ENCODE results near the gene MAN2B2.
"Not testable (repeated sequence)": the region's sequence is repeated elsewhere in the genome, so short reads cannot be mapped to it uniquely, and the experiment has no call there.

MAN2B2 gene

GRCh38 chr4:6640292-6641163, 65.5 kb downstream of the MAN2B2 start, which contains the start of gene MRFAP1:
Gene MRFAP1 (plus strand): TSS chr4:6640685. CDS start chr4:6640863, 178 bp downstream.
- in situ Hi-C loops (cut with MboI; ENCODE audit: low sequenced_read_pairs): no loop called here

DNA sequence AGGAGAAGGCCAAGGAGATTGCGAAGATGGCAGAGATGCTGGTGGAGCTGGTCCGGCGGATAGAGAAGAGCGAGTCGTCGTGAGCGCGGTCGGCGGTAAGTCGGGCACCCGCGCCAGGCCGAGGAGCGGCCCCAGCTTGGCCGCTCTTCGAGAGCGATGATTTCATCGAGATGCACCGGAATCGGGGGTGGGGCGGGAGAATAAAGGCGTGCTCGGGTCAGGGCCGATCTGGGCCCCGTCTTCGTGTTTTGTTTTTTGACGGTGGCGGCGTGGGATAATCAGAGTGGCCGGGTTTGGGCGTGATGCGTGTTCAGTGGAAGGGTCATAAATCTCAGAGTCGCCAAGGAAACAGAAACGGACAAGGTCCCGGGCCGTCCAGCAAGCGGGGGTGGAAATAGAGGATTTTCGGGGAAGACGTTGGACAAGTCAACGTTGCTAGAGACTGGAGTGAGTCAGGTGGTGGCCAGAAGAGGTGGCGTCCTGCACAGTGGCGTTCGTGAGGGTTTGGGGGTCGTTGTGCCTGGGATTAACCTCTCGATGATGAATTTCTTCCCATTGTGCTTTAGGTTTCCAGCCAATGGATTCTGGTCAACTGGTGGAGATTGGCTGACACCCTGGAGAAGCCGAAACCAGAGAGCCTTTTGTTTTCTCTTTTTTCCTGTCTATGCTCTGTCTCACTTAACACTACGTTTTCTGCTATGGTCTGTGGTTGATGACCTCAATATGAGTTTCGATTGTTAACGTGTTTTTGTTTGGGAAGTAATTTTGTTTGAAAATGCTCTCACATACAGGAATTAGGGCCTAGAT, 66.4 kb downstream of the MAN2B2 start:
- in situ Hi-C loops (cut with MboI; ENCODE audit: low sequenced_read_pairs): no loop called here

DNA sequence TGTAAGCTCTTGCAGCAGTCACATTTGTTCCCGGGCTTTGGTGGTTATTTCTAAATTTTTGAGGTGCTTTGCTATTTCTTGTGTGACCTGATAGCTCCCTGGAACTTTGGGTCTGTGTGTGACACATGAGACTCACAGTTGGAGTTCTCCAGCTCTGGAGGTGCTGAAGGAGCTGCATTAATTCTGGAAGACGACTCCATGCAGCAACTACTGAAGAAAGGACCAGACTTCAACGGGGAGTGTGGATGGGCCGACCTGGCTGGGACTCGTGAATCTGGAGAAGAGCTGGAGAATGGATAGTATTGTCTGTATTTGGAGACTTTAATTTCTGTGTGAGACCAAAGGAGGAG, 67.0 kb downstream of the MAN2B2 start:
- in situ Hi-C loops (cut with MboI; ENCODE audit: low sequenced_read_pairs): no loop called here

DNA sequence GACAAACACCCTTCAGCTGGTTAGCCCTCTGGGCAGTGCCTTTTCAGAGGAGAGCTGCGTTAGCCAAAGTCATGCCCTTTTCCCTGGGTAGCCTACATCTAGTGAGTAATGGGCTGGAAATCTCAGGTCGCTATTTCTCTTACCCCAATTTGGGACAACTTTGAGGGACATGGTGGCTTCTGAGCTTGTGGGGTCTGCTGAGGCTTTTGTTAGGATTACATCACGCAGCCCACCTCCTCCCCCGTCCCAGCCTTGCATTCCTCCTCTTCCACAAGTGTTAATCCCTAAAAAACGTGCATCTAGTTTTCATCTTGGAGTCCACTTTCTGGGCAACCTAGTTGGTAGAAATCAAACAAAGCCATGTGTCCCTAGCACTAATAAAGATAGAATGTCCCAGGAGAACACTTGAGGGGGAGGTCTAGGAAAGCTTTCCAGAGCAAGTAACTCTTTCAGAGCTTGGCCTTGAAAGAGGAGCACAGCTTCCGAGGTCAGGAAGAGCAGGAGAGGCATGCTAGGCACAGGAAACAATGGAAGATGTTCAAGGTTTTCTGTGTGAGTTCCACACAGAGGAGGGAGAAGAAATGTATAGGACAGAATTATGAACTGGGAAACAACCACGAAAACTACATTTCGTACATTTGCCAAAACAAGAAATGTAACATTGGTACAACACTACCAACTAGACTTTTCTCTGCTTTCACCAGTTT, 68.3 kb downstream of the MAN2B2 start:
- in situ Hi-C loops (cut with MboI; ENCODE audit: low sequenced_read_pairs): no loop called here

- in situ Hi-C loops (cut with MboI; ENCODE audit: low sequenced_read_pairs): no loop called here
Observed at GRCh38 chr4:6644792-6645530, 70.0 kb downstream of the MAN2B2 start.

GRCh38 chr4:6647169-6647568, 72.2 kb downstream of the MAN2B2 start:
- in situ Hi-C loops (cut with MboI; ENCODE audit: low sequenced_read_pairs): no loop called here

DNA sequence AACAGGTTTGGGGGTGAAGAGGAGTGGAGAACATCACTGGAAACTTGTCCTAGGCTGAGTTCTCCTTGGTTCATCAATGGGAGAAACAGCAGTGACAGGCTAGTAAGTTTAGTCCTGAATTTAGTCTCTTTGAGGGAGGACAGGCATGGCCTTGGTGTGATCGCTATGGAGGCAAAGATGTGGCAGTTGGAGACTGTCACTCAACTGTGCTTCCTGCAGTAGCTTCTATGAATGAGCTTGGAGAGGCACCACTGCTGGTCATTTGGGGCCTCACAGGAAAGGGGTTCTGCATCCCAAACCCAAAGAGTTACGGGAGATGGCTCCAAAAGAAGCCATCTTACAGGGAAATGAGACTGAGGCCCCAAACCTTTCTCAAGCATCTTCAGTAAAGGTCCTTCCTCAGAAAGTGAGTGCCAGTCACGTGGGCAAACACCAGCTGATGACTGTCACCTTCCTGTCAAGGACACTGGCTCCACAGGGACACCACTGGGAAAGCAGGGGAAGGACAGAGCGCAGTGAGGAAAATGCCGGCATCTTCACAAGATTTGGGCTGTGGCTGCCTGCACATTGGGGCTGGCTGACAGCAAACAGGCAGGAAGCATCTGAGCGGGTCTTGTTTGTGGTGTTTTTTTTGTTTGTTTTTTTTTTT, 72.7 kb downstream of the MAN2B2 start:
- in situ Hi-C loops (cut with MboI; ENCODE audit: low sequenced_read_pairs): no loop called here

DNA sequence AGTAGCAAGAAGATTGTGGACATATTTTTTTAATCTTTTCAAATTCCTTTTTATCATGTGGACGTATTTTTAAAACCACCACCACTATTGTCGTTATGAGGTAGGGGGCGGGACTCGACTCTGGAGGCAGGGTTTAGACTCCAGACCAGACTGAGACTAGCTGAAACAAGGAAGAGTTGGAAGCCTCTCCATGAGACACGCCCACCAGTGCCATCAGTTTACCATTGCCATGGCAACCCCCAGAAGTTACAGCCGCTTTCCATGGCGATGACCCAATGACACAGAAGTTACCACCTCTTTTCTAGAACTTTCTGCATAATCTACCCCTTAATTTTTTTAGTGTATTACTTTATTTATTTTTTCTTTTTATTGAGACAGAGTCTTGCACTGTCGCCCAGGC, 74.2 kb downstream of the MAN2B2 start:
- in situ Hi-C loops (cut with MboI; ENCODE audit: low sequenced_read_pairs): no loop called here

GRCh38 chr4:6654211-6654610, 79.2 kb downstream of the MAN2B2 start:
- in situ Hi-C loops (cut with MboI; ENCODE audit: low sequenced_read_pairs): not testable (repeated sequence)

GRCh38 chr4:6655291-6655690, 80.3 kb downstream of the MAN2B2 start:
- in situ Hi-C loops (cut with MboI; ENCODE audit: low sequenced_read_pairs): not testable (repeated sequence)

DNA sequence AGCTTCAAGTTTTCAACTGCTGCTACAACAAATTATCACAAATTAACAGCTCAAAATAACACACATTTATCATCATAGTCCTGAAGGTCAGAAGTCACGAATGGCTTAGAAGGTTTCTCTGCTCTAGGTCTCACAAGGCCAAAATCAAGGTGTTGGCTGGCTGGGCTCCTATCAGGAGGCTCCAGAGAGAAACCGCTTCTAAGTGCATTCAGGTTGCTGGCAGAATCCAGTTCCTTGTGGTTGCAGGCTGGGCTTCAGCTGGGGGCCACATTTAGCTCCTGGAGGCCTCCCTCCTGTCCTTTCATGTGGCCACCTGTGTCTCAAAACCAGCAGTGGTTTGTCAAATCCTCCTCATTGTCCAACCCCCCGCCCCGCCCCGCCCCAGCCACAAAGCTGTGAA, 80.9 kb downstream of the MAN2B2 start:
- in situ Hi-C loops (cut with MboI; ENCODE audit: low sequenced_read_pairs): no loop called here

DNA sequence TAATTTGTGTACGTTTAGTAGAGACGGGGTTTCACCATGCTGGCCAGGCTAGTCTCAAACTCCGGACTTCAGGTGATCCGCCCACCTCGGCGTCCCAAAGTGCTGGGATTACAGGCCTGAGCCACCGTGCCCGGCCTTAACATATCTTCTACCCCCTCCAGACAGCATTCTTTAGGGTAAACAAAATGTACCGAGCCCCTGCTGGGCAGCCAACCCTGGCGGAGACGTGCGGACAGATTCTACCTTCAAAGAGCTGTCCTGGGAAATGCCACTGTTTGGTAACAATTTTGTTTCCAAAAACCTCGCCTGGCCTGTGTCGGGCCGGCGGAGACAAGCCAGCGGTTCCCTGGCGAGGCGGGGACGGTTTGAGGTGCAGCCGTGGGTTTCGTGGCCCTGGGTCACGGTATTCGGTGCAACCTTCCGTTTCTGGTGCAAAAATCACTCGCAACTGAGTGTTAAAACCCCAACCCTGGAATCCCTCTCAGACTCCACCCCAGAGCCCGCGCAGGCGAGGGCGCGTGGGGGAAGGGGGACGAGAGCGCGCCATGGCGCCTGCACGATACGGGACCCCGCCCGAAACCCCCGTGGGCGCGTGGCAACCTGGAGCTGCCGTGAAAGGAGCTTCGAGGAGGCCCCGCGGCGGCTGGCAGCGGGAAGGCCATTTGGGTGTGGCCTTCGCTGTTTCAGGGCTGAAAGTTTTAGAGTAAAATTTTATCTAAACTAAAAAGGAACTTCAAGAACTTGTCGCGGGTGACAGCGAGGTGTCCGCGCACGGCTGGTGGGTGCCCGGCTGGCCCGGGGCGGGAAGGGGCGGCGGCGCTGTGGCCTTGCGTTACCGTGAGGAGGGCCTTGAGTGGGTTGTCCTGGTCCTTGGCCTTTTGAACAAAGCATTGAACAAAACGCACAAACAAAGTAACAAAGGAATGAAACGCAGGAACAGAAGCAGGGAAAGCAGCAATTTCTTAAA, 82.5 kb downstream of the MAN2B2 start:
- in situ Hi-C loops (cut with MboI; ENCODE audit: low sequenced_read_pairs): no loop called here

- in situ Hi-C loops (cut with MboI; ENCODE audit: low sequenced_read_pairs): no loop called here
Observed at GRCh38 chr4:6658209-6658595, 83.2 kb downstream of the MAN2B2 start.

DNA sequence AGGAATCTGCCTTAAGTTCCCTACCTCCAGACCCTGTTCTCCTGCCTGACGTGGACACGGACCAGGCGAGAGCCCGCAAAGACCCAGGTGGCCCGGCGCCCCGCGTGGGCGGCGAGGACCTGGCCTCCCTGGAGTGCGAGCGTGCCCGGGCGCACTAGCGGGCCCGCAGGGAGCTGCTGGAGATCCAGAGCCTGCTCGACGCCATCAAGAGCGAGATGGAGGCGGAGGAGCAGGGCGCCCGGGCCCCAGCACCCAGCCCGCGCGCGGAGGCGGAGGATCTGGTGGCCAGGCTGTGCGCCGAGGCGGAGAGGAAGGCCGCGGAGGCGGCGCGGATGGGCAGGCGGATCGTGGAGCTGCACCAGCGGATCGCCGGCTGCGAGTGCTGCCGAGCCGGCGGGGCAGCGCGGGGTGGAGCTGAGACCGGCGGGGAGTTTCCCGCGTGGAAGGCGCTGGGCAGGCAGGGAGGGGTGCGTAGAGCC, 83.6 kb downstream of the MAN2B2 start:
- in situ Hi-C loops (cut with MboI; ENCODE audit: low sequenced_read_pairs): no loop called here

DNA sequence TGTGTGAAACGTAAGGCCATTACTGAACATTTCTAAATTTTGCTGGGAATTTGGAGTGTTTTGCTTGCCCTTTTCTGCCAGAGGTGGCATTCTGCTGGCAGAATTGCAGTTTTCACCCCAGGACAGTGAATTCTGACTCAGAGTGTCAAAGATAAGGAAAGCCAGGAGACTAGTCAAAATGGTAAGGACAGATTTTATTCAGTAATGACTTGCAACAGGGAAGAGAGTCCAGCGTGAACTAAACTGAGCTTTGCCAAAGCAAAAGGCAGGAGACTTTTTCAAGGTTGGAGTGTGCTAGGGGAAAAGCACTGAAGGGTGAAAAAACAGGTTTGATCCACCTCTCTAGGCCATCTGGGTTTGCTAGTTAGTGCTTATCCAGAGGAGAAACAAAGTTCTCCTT, 84.9 kb downstream of the MAN2B2 start:
- in situ Hi-C loops (cut with MboI; ENCODE audit: low sequenced_read_pairs): no loop called here

DNA sequence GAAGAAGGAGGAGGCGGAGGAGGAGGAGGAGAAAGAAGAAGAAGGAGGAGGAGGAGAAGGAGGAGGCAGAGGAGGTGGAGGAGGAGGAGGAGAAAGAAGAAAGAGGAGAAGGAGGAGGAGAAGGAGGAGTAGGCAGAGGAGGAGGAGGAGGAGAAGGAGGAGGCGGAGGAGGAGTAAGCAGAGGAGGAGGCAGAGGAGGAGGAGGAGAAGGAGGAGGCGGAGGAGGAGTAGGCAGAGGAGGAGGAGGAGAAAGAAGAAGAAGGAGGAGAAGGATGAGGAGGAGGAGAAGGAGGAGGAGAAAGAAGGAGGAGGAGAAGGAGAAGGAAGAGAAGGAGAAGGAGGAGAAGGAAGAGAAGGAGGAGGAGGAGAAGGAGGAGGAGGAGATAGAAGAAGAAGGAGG, 85.4 kb downstream of the MAN2B2 start:
- in situ Hi-C loops (cut with MboI; ENCODE audit: low sequenced_read_pairs): no loop called here

DNA sequence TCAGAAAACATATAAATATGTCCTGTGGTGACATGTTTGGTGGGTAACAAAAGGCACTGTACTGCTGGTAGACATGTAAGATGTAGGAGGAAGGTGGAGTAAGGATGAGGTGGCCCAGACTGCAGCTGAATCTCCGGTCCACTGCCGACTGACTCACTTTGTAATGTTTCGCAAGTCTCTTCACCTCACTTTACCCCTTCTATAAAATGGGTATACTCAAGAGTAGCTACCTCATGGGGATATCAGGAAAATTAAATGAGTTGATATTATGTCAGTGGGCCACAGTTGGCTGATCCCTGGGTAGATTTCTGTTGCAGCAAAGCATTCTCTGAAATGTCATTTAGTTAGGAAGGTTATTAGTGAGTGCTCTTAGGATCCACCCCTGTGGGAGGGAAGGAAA, 87.6 kb downstream of the MAN2B2 start:
- in situ Hi-C loops (cut with MboI; ENCODE audit: low sequenced_read_pairs): no loop called here

DNA sequence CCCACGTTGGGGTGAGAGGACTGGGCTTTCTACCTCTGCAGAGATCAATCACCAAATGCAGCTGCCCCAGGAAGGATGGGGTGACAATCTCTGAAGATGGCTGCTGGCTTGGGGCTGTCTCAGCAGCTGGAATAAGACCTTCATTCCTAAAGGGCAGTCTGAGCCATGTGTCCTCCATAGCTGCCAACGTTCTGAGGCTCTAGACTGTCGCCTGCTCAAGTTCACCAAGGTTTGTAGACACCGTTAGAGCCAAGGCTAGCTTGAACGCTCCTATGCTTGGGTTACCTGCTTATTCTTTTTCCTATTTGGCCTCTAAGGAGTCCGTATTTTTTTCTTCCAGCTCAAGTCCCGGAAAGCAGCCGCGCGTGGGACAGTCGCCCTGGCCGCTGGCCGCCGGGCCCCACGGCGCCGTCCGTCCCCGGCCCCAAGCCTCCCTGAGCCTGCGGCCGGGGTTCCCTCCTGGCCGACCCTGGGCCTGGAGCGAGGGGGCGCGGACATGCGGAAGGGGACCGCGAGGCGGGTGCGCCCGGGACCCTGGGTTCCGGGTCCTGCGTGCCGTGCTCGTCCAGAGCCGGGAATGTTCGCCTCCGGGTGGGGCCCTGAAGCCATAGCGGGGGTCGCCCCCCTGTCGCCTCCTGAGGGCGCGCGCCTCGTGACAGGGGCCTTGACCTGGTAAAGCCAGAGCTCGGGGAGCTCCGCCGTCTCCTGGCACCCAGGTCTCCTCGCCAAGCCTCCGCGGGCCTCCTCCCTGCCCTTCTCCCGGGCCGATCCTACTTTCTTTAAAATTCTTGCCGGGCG, 88.8 kb downstream of the MAN2B2 start:
- in situ Hi-C loops (cut with MboI; ENCODE audit: low sequenced_read_pairs): no loop called here

Data from HL-60/S4 treated with phorbol 12-myristate 13-acetate at 8.2 ng/mL for 4 days and 3 days (cell line).